WTC11 (cell line): Measurements from ENCODE around the gene MICA. TPM values are rescaled to one million over a fixed set of nuclear protein-coding genes. Genes with fewer than 3 reads are reported as not detected.

Source experiments
- ATAC-seq: fragments of 200-7000 bp; cut with Tn5 transposase; 2 replicates; pipeline ENCODE4 v1.10.0; 2021; ENCODE audit warnings: mild to moderate bottlenecking, moderate library complexity
- CTCF ChIA-PET: fragments of 300-600 bp; sonication (Branson Sonifier 250); formaldehyde crosslinking; loops from one replicate; lab custom pipeline; 2021; ENCODE audit warnings: antibody characterized with exemption; lab: Charles Lee
- POLR2A ChIA-PET: fragments of 350-600 bp; sonication (Branson Sonifier 250); formaldehyde crosslinking; loops from one replicate; lab custom pipeline; 2021; ENCODE audit warnings: antibody characterized with exemption; lab: Charles Lee
- DNase-seq: peaks from one replicate; pipeline ENCODE4 v3.0.0; 2021; ENCODE audit warnings: low spot score
- H3K27ac Mint-ChIP-seq: 2 replicates; pipeline ENCODE4 v1.8.0; 2021; ENCODE audit warnings: mixed read lengths
- H3K27me3 Mint-ChIP-seq: 2 replicates; pipeline ENCODE4 v1.8.0; 2021; ENCODE audit warnings: low read depth, mild to moderate bottlenecking, moderate library complexity, mixed read lengths
- H3K36me3 Mint-ChIP-seq: 2 replicates; pipeline ENCODE4 v1.8.0; 2021; ENCODE audit warnings: mixed read lengths
- H3K4me1 Mint-ChIP-seq: 2 replicates; pipeline ENCODE4 v1.8.0; 2022; ENCODE audit warnings: mixed read lengths
- H3K4me3 Mint-ChIP-seq: 2 replicates; pipeline ENCODE4 v1.8.0; 2021; ENCODE audit warnings: mild to moderate bottlenecking, moderate library complexity, mixed read lengths
- H3K9me3 Mint-ChIP-seq: 2 replicates; pipeline ENCODE4 v1.8.0; 2021; ENCODE audit warnings: mixed read lengths
- ATF6 ChIP-seq: sonication (generic); formaldehyde crosslinking; IDR thresholded peaks from 2 replicates; pipeline ENCODE4 v1.8.1; 2023; ENCODE audit warnings: mild to moderate bottlenecking, missing genetic modification reagents
- CBFB ChIP-seq: sonication (generic); formaldehyde crosslinking; IDR thresholded peaks from 2 replicates; pipeline ENCODE4 v1.8.1; 2022; ENCODE audit warnings: mild to moderate bottlenecking, low read depth, missing genetic modification reagents
- E2F4 ChIP-seq: sonication (generic); formaldehyde crosslinking; IDR thresholded peaks from 2 replicates; pipeline ENCODE4 v1.8.1; 2022; ENCODE audit warnings: low read depth, mild to moderate bottlenecking, moderate library complexity, missing genetic modification reagents, borderline replicate concordance
- ERG ChIP-seq: fragments of 250-450 bp; sonication (Bioruptor Pico); IDR thresholded peaks from 2 replicates; pipeline ENCODE4 v1.8.0; 2021; ENCODE audit warnings: mild to moderate bottlenecking
- ESRRA ChIP-seq: sonication (generic); formaldehyde crosslinking; IDR thresholded peaks from 2 replicates; pipeline ENCODE4 v1.8.1; 2022; ENCODE audit warnings: mild to moderate bottlenecking, missing genetic modification reagents, borderline replicate concordance
- FOXP4 ChIP-seq: sonication (generic); formaldehyde crosslinking; IDR thresholded peaks from 2 replicates; pipeline ENCODE4 v1.8.0; 2022; ENCODE audit warnings: mild to moderate bottlenecking, missing genetic modification reagents
- JAZF1 ChIP-seq: fragments of 250-450 bp; sonication (Bioruptor Pico); IDR thresholded peaks from 2 replicates; pipeline ENCODE4 v1.9.0; 2021; ENCODE audit warnings: moderate library complexity, mild to moderate bottlenecking, inconsistent platforms
- NFYB ChIP-seq: sonication (generic); formaldehyde crosslinking; conservative IDR thresholded peaks from 2 replicates; pipeline ENCODE4 v1.8.0; 2022; ENCODE audit warnings: low read depth, missing genetic modification reagents
- NR2C2 ChIP-seq: sonication (generic); formaldehyde crosslinking; IDR thresholded peaks from 2 replicates; pipeline ENCODE4 v1.8.0; 2022; ENCODE audit warnings: mild to moderate bottlenecking, missing genetic modification reagents
- PRRX2 ChIP-seq: fragments of 250-450 bp; sonication (Bioruptor Pico); IDR thresholded peaks from 2 replicates; pipeline ENCODE4 v1.8.0; 2021; ENCODE audit warnings: mild to moderate bottlenecking
- SMAD4 ChIP-seq: sonication (generic); formaldehyde crosslinking; IDR thresholded peaks from 2 replicates; pipeline ENCODE4 v1.8.0; 2022; ENCODE audit warnings: mild to moderate bottlenecking, missing genetic modification reagents
- SP1 ChIP-seq: sonication (generic); formaldehyde crosslinking; conservative IDR thresholded peaks from 2 replicates; pipeline ENCODE4 v1.8.1; 2022; ENCODE audit warnings: missing genetic modification reagents
- ZNF317 ChIP-seq: sonication (generic); formaldehyde crosslinking; IDR thresholded peaks from 2 replicates; pipeline ENCODE4 v1.8.1; 2023; ENCODE audit warnings: low read depth, mild to moderate bottlenecking, moderate library complexity, missing genetic modification reagents, borderline replicate concordance
- ZNF671 ChIP-seq: fragments of 250-450 bp; sonication (Bioruptor Pico); IDR thresholded peaks from 2 replicates; pipeline ENCODE4 v1.8.0; 2021; ENCODE audit warnings: mild to moderate bottlenecking
- total RNA-seq: library from RNA; stranded (reverse); gene quantifications from 3 replicates; pipeline ENCODE4 v1.2.3, GENCODE V29; 2021
- TF ChIP-seq, protein P1 (sequence below): sonication (generic); formaldehyde crosslinking; IDR thresholded peaks from 2 replicates; pipeline ENCODE4 v1.8.1; 2022; ENCODE audit warnings: mild to moderate bottlenecking, moderate library complexity, missing genetic modification reagents
- TF ChIP-seq, protein P2 (sequence below): sonication (generic); formaldehyde crosslinking; IDR thresholded peaks from 2 replicates; pipeline ENCODE4 v1.8.0; 2023; ENCODE audit warnings: missing genetic modification reagents, mild to moderate bottlenecking, borderline replicate concordance
- TF ChIP-seq, protein P3 (sequence below): fragments of 250-450 bp; sonication (Bioruptor Pico); conservative IDR thresholded peaks from 2 replicates; pipeline ENCODE4 v1.9.0; 2021; ENCODE audit warnings: mild to moderate bottlenecking

MICA gene
- total RNA-seq, 1 experiment from 2014 or later: 12.9 TPM

GRCh38 chr6:31400467-31401289 is 2.7 kb upstream of the MICA start:
- ATAC-seq (peak; percentile 7), DNase-seq (peak; percentile 73)
- CTCF ChIA-PET: interaction anchor here (0.6 to 7.6 kb wide), 12 partner anchors 9 to 263 kb away, joined by 3 to 181 read pairs (median 5); no protein-coding TSS in a partner anchor
- Mint-ChIP-seq H3K4me1 (peaks cover 52% of the 10 kb centered on the region), H3K36me3 (peaks cover 14% of the 10 kb centered on the region), H3K27me3 (peaks cover 25% of the 10 kb centered on the region), H3K27ac (peak overlapping the region; percentile 95), H3K9me3 (peaks cover 8% of the 10 kb centered on the region), H3K4me3 (peak overlapping the region; percentile 98)
- POLR2A ChIA-PET: interaction anchor here (0.6 to 1.7 kb wide), 6 partner anchors 42 to 786 kb away, joined by 3 to 16 read pairs (median 4); no protein-coding TSS in a partner anchor
- TF ChIP-seq ESRRA (CRISPR knock-in tag) (no peak), SP1 (CRISPR knock-in tag) (no peak; the same call in 1 of the 2 replicates), ATF6 (CRISPR knock-in tag) (no peak), ZNF317 (CRISPR knock-in tag) (no peak), E2F4 (CRISPR knock-in tag) (no peak), FOXP4 (CRISPR knock-in tag) (no peak), NR2C2 (CRISPR knock-in tag) (no peak), PRRX2 (CRISPR knock-in tag) (no peak), ZNF671 (CRISPR knock-in tag) (no peak)
- TF ChIP-seq, protein P1, sequence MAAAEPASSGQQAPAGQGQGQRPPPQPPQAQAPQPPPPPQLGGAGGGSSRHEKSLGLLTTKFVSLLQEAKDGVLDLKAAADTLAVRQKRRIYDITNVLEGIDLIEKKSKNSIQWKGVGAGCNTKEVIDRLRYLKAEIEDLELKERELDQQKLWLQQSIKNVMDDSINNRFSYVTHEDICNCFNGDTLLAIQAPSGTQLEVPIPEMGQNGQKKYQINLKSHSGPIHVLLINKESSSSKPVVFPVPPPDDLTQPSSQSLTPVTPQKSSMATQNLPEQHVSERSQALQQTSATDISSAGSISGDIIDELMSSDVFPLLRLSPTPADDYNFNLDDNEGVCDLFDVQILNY: no peak

- Mint-ChIP-seq H3K9me3 (peaks cover 8% of the 10 kb centered on the region), H3K4me1 (peaks cover 52% of the 10 kb centered on the region), H3K27me3 (peaks cover 25% of the 10 kb centered on the region), H3K4me3 (peak overlapping the region; percentile 98), H3K36me3 (peaks cover 14% of the 10 kb centered on the region), H3K27ac (peak overlapping the region; percentile 0; the same call in 1 of the 2 replicates)
- no peak for ATAC-seq
- ChIA-PET CTCF (interaction anchor here (0.6 to 7.6 kb wide), 6 partner anchors 9 to 90 kb away, joined by 3 to 181 read pairs (median 6); no protein-coding TSS in a partner anchor), POLR2A (interaction anchor here (0.6 to 1.4 kb wide), 3 partner anchors 86 to 285 kb away, joined by 3 to 10 read pairs (median 3); no protein-coding TSS in a partner anchor)
- DNase-seq: no peak
- TF ChIP-seq SMAD4 (CRISPR knock-in tag) (no peak), SP1 (CRISPR knock-in tag) (no peak), CBFB (CRISPR knock-in tag) (no peak), JAZF1 (CRISPR knock-in tag) (no peak), ERG (CRISPR knock-in tag) (no peak), NFYB (CRISPR knock-in tag) (no peak)
- TF ChIP-seq, protein P2, sequence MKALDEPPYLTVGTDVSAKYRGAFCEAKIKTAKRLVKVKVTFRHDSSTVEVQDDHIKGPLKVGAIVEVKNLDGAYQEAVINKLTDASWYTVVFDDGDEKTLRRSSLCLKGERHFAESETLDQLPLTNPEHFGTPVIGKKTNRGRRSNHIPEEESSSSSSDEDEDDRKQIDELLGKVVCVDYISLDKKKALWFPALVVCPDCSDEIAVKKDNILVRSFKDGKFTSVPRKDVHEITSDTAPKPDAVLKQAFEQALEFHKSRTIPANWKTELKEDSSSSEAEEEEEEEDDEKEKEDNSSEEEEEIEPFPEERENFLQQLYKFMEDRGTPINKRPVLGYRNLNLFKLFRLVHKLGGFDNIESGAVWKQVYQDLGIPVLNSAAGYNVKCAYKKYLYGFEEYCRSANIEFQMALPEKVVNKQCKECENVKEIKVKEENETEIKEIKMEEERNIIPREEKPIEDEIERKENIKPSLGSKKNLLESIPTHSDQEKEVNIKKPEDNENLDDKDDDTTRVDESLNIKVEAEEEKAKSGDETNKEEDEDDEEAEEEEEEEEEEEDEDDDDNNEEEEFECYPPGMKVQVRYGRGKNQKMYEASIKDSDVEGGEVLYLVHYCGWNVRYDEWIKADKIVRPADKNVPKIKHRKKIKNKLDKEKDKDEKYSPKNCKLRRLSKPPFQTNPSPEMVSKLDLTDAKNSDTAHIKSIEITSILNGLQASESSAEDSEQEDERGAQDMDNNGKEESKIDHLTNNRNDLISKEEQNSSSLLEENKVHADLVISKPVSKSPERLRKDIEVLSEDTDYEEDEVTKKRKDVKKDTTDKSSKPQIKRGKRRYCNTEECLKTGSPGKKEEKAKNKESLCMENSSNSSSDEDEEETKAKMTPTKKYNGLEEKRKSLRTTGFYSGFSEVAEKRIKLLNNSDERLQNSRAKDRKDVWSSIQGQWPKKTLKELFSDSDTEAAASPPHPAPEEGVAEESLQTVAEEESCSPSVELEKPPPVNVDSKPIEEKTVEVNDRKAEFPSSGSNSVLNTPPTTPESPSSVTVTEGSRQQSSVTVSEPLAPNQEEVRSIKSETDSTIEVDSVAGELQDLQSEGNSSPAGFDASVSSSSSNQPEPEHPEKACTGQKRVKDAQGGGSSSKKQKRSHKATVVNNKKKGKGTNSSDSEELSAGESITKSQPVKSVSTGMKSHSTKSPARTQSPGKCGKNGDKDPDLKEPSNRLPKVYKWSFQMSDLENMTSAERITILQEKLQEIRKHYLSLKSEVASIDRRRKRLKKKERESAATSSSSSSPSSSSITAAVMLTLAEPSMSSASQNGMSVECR (CRISPR knock-in tag): no peak
- TF ChIP-seq, protein P3, sequence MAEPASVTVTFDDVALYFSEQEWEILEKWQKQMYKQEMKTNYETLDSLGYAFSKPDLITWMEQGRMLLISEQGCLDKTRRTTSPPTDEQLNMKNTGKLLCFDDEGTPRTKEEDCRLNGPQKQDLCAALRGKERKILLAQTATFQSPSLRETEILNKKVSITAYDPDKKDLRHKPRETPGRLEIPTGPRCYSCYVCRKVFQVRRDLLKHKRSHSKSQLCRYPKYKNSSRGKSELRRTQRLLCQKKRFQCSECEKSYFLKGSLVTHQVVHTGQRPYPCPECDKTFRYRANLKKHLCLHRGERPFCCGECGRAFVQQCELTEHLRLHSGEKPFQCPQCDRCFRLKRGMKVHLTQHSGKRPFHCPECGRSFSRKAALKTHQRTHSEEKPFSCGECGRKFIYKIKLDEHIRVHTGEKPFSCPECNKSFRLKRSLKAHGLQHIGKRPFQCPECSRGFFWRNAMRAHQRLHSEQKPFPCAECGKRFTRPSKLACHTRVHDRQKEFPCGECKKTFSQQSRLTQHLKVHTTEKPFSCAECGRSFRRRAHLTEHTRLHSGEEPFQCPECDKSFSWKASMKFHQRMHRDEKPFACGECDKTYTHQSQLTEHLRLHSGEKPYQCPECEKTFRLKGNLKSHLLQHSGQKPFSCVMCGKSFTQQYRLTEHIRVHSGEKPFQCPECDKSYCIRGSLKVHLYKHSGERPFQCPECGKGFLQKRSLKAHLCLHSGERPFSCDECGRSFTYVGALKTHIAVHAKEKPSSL (CRISPR knock-in tag): no peak
Measured at GRCh38 chr6:31401403-31401802, 2.0 kb upstream of the MICA start.
